GM11168 (cell line): ENCODE results near the gene DPP3.
"Not testable (repeated sequence)": the region's sequence is repeated elsewhere in the genome, so short reads cannot be mapped to it uniquely, and the experiment has no call there.

ENCODE experiments used
- in situ Hi-C: fragments of 300-500 bp; cut with MboI; formaldehyde crosslinking; loops from one replicate; pipeline ENCODE4 v1.12.0; 2022; ENCODE audit warnings: low sequenced_read_pairs; ENCODE audit not compliant: unreplicated experiment

The DPP3 gene, protein sequence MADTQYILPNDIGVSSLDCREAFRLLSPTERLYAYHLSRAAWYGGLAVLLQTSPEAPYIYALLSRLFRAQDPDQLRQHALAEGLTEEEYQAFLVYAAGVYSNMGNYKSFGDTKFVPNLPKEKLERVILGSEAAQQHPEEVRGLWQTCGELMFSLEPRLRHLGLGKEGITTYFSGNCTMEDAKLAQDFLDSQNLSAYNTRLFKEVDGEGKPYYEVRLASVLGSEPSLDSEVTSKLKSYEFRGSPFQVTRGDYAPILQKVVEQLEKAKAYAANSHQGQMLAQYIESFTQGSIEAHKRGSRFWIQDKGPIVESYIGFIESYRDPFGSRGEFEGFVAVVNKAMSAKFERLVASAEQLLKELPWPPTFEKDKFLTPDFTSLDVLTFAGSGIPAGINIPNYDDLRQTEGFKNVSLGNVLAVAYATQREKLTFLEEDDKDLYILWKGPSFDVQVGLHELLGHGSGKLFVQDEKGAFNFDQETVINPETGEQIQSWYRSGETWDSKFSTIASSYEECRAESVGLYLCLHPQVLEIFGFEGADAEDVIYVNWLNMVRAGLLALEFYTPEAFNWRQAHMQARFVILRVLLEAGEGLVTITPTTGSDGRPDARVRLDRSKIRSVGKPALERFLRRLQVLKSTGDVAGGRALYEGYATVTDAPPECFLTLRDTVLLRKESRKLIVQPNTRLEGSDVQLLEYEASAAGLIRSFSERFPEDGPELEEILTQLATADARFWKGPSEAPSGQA

DNA sequence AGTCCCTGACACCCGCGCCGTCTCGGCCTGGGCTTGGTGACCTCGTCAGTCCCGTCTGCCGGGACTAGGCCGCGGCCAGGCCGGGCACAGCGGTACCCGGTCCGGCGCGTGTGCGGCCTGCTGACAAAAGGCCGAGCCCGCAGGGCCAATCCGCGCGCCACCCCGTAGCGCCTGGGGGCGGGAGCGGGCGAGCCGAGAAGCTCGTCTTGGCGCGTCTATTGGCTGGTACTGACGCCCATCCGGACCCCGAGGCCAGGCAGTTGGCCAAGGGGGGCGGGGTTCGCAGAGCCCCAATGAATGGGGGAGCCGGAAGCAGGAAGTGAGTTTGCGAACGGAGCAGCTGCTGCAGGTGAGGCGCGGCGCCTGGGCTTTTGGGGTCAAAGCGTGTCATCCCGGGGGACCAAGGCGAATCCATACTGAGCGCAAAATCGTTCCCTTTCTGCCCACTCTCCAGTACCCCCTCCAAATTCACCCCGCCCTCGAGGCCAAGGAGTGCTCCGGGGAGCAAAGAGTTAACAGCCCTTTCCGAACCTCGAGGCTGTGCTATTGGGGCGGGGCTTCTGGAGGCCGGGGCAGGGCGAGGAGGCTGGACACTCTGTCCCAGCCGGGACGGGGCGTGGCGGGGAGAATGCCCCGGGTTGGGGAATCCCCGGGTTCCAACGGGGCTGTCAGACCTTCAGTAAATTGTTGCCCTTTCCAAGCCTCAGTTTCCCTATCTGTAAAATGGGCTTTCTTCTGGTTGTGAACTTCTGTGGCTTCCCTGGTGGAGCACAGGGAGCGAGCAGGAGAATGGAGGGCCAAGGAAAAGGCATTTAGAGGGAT is at the start of gene DPP3:
DPP3 (plus strand) TSS at position 318 of the 822 bp plus-strand sequence. CDS start 1,767 bp downstream, outside the sequence.
- in situ Hi-C loops, result no loop called here

DNA sequence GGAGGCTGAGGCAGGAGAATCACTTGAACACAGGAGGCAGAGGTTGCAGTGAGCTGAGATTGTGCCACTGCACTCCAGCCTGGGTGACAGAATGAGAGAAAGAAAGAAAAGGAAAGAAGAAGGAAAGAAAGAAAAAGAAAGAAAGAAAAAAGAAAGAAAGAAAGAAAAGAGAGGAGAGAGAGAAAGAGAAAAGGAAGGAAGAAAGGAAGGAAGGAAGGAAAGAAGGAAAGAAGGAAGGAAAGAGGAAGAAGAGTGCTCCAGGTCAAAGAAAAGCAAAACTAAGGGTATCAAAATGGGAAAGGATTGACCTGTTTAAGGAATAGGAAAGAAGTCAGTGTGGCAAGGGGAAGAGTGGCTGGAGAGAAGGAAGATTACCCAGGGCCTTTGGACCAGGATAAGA is 48.9 kb upstream of the DPP3 start:
- in situ Hi-C loops, result not testable (repeated sequence)

DNA sequence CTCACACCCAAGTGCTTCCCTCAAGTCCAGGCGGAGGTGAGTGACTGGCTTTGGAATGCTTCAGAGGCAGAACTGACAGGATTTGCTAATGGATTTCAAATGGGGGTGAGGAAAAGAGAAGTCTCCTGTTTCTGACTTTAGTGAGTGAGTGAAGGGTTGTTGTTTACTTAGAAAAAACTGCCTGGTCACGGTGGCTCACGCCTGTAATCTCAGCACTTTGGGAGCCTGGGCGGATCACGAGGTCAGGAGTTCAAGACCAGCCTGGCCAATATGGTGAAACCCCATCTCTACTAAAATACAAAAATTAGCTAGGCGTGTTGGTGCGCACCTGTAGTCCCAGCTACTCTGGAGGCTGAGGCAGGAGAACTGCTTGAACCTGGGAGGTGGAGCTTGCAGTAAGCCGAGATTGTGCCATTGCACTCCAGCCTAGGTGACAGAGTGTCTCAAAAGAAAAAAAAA is 48.3 kb upstream of the DPP3 start:
- in situ Hi-C loops, result not testable (repeated sequence)

DNA sequence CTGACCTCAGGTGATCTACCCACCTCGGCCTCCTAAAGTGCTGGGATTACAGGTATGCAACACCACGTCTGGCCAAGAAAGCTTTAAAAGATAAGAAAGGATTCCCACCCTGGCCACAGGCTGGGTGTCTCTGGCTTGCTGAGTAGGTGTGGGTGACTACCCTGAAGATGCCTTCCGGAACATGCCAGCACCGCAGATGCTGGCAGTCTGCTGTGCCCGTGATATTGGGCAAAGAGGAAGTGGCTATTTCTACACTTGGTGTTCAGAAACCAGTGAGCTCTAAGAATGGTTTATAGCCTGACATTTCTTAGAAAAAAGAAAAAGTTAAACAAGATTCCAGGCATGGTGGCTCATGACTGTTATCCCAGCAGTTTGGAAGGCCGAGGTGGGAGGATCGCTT is 47.6 kb upstream of the DPP3 start:
- in situ Hi-C loops, result no loop called here

DNA sequence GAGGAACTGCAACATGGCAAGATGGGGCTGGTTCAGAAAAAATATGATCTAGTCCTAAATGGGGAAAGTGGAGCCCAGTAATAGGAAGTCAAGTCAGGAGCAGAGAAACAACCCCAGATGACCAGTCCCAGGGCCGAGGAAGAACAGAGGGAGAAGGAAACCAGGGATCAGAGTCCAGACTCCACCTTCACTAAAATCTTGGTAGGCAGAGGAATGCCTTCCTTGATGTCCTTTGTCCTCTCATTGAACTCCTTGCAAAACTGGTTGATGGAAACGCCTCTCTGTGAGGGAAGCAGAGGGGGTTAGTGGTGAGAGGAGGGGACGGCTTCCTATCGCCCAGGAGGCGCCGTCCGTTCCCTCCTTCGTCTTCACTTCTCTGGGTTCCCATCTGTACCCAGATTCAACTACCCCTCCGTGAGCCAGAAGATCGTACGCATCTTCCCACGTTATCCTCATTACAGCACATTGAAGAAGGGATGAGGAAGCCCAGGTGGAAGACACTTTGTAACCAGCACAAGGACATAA is 42.2 kb upstream of the DPP3 start:
- in situ Hi-C loops, result no loop called here

DNA sequence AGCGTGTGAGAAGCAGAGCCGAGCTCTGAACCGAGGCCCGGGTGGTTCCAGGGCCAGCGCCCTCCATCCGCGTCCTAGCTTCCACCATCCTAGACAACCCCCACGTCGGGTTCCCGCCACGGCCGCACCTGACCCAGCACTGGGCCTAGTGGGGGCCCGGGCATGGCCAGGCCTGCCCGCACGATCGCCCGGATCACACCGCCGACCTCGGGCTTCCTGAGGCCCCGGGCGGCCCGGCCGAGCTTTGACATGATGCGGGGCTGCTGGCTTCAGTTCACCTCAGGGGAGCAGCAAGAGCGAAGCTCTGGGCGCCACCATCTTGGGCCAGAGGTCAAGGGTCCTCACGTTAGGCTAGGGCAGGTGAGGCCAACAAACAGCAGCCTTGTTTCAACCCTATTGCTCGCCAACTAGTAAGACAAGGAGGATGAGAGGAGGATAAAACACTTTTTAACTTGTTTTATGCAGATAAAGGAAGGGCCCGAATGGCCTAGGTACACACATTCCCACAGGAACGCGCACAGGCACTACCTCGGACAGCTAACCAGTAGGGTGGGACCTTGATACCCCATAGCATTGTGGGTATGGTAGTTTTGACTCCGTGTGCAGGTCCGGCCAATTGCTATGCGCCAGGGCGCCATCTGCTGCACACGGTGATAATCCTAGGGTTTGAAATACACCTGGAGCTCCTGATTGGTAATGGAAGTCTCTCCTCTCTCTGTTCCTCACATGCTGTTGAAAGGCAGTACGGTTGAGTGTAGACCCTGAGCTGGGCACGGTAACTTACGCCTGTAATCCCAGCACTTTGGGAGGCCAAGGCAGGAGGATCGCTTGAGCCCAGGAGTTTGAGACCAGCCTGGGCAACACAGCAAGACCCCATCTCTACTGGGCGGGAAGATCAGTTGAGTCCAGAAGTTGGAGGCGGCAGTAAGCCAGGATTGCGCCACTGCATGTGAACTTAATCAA is 41.4 kb upstream of the DPP3 start, which contains the start of gene MRPL11:
MRPL11 (minus strand) TSS at position 345 of the 963 bp plus-strand sequence; CDS start at position 251, 94 bp downstream.
- in situ Hi-C loops, result no loop called here

DNA sequence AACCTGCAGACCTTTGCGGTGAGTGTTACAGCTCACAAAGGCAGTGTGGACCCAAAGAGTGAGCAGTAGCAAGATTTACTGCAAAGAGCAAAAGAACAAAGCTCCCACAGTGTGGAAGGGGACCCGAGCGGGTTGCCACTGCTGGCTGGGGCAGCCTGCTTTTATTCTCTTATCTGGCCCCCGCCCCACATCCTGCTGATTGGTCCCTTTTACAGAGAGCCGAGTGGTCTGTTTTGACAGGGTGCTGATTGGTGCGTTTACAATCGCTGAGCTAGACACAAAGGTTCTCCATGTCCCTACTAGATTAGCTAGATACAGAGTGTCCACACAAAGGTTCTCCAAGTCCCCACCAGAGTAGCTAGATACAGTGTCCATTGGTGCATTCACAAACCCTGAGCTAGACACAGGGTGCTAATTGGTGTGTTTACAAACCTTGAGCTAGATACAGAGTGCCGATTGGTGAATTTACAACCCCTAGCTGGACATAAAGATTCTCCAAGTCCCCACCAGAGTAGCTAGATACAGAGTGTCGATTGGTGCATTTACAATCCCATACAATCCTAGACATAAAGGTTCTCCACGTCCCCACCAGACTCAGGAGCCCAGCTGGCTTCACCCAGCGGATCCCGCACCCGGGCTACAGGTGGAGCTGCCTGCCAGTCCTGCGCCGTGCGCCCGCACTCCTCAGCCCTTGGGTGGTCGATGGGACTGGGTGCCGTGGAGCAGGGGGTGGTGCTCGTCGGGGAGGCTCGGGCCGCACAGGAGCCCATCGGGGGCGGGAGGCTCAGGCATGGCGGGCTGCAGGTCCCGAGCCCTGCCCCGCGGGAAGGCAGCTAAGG is 39.9 kb upstream of the DPP3 start:
- in situ Hi-C loops, result not testable (repeated sequence)

DNA sequence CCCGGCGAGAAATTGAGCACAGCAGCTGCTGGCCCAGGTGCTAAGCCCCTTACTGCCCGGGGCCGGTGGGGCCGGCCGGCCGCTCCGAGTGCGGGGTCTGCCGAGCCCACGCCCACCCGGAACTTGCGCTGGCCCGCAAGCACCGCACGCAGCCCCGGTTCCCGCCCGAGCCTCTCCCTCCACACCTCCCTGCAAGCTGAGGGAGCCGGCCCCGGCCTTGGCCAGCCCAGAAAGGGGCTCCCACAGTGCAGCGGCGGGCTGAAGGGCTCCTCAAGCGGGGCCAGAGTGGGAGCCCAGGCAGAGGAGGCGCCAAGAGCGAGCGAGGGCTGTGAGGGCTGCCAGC is 39.3 kb upstream of the DPP3 start:
- in situ Hi-C loops, result not testable (repeated sequence)

DNA sequence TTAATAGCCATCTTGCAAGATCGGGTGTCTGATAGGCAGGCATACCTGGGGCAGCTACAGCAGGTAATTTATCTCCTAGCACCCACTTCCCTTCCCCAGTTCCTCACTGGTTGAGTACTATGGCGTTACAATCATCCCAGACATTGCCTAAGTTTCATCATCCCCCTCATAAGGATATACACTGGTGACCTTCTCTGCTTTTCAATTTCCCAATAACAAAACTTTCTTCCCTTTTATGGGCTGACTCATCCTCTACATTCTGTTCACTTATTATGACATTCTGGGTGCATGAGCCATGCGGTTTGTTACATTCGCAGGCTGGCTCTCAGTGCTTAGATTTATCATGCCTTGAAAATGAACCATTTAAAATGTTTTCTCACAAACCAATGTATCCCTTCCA is 36.6 kb upstream of the DPP3 start:
- in situ Hi-C loops, result no loop called here

DNA sequence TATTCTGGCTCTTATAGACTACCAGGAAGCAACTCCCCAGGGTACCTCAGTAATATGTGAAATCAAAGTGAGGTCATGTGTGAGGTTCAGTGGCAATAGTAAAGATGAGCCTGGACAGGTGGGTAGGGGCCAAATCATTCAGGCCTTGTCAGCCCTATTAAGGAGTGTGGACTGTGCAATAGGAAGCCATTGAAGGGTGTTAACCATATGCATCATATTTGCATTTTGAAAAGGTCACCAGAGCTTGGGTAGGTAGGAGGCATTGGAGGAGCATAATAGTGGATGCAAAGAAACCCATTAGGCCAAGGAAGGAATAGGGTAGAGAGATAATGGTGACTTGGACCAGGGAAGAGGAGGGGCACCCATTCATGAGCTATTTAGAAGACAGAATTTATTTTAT is 33.2 kb upstream of the DPP3 start:
- in situ Hi-C loops, result no loop called here

DNA sequence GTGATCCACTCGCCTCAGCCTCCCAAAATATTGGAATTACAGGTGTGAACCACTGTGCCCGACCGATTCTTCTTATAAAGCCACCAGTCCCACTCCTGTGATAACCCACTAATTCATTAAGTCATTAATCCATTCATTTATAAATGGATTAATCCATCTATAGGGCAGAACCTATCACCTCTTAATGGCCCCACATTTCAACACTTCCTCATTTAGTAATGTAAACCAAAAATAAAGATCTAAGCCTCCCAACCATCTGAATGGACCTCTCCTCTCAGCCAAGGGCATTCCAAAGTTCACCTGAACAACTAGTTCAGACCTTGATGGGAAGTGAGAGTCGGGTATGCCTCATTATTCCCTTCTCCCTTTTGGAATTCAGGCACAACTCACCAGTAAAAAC is 31.7 kb upstream of the DPP3 start:
- in situ Hi-C loops, result no loop called here

DNA sequence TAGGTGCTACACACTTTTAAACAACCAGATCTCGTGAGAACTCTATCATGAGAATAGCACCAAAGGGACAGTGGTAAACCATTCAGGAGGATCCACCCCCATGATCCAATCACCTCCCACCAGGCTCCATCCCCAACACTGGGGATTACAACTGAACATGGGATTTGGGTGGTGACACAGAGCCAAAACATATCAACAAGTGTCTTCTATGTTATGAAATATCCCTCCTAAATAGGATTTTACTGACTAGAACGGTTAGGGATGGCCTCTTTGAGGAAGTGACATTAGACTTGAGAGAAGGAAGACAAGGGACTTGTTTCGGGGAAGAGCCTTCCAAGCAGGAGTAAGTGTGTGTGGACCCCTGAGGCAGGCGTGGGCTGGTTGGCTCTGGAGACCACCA is 29.7 kb upstream of the DPP3 start:
- in situ Hi-C loops, result no loop called here

DNA sequence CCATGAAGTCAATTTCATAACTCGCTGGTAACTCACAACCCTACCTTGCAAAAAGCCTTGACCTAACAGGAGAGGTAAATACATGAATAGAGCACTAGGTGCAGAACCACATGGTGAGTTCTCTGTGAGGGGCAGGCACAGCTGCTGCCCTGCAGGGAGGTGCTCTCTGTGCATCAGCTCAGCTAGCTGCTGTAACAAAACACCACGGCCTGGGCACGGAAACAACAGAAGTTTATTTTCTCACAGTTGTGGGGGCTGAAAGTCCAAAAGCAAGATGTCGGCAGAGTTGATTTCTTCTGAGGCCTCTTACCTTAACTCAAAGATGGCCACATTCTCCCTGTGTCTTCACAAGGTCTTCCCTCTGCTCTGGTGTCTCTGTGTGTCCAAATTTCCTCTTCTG is 28.6 kb upstream of the DPP3 start:
- in situ Hi-C loops, result no loop called here

DNA sequence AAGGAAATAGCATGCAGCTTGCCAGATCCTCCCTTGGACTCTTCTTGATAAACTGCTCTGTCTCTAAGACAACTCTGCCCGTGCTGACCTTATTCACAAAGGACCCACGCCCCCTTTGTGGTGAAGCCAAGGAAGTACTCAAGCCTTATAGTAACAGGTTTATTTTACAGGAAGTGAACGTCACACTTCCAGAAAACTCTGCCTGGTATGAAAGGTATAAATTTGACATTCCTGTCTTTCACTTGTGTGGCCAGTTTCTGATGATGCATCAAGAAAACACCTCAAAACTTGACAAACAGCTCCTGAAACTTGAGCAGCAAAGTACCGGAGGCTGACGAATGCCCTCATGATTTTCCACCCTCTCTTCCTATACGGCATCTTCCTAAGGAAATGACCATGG is 26.0 kb upstream of the DPP3 start:
- in situ Hi-C loops, result no loop called here

DNA sequence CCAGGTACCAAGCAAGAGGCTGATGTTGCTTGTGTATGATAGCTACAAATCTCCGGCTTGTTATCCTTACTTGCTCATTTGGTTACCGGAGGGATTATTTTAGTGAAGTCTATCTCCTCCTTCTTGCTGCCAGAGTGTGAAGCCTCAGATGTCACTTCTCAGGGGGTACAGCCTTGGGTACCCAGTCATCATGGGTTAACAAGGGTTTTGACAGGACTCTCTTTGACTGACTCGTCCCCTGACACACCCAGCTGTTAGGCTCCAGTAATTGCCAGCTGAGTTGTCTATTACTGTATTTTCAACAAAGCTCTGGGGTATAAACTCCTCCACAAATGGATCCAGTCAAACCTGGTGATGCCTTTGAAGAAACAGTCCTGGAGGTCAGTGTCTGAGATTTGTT is 25.4 kb upstream of the DPP3 start:
- in situ Hi-C loops, result no loop called here

DNA sequence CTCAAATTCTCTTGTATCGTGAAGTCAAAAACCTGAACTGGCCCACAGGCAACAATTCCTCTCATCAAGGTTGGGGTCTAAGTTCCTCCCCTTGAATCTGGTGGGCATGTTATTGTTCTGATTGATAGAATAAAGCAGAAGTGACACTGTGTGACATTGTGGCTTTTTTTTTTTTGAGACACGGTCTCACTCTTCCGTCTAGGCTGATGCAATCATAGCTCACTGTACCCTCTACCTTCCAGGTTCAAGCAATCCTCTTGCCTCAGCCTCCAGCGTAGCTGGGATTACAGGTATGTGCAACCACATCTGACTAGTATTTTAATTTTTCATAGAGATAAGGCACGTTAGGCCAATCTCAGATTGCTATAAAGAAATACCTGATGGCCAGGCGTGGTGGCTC is 22.4 kb upstream of the DPP3 start:
- in situ Hi-C loops, result no loop called here

DNA sequence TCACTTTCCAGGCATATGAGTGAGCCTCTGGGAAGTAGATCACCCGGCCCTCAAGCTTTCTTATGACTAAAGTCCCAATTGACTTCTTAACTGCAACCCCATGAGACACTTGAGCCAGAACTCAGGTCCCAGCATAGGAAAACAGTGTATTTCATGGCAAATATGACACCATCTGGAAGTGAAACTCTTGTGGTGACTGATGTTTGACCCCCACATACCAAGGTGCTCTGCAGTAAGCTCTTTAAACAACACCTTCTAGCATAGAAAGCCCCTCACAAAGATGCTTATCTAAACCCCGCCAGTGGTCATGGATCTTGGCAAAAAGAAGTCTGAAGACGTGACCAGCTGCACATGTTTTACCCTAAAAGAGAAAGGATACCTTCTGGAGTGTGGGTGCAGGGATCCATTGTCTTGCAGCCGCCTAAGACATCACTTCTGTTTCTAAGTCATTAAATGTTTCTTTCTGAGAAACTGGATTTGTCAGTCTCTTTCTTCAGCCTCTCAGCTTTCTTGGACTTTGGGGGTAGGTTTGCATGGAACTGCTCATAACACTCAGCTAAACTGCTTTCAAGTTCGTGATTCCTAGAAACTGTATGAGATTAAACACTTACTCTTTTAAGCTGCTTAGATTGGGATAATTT is 21.0 kb upstream of the DPP3 start:
- in situ Hi-C loops, result no loop called here

DNA sequence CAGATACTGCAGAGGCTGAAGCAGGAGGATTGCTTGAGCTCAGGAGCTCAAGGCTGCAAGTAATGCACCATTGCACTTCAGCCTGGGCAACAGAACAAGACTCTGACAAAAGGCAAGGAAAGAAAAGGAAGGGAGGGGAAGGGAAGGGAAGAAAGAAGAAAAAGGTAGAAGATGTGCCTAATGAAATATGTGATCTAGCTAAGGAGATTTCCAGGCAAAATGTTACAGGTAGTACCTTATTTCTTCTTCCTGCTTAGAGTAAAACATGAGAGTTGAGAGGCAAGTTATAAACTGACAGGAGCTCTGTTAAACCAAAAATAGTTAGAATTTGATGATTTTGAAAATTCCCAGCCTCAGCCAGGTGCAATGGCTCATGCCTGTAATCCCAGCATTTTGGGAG is 18.2 kb upstream of the DPP3 start:
- in situ Hi-C loops, result no loop called here
